GM23248 (cell line): ENCODE data around the gene GLRB.

Experiments
- EZH2 ChIP-seq: fragments of 200-600 bp; sonication (generic); IDR thresholded peaks from 2 replicates; pipeline ENCODE4 v1.6.1; 2018; ENCODE audit warnings: antibody characterized with exemption, mild to moderate bottlenecking; ENCODE audit not compliant: insufficient read depth, poor library complexity, severe bottlenecking
- EZH2phosphoT487 ChIP-seq: fragments of 200-600 bp; sonication (generic); IDR thresholded peaks from 2 replicates; pipeline ENCODE4 v1.6.1; 2018; ENCODE audit warnings: antibody characterized with exemption, moderate library complexity, mild to moderate bottlenecking, low read depth; ENCODE audit not compliant: insufficient read depth

DNA sequence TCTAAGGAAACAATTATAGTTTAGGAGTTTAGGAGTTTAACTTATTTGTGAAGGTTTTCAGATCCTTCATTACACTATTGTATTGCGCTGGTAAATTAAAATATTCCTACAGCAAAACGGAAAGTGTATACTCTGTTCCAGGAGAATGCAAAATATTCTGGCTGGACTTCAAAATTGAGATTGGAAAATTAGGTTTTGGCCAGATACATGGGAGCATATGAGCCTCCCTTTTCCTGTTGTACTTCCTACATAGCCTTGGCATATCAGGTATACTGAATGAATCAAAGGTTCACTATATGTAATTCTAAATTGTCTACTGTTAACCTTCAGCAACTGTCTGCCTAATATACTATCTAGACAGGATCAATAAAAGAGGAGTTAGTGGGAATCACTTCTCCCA, 119.4 kb downstream of the GLRB start:
- TF ChIP-seq EZH2 (no peak), EZH2phosphoT487 (no peak)
